A204.1 (cell line): Measurements from ENCODE around the gene PUSL1.

Experiments used
- FAIRE-seq: peaks from 2 replicates; lab custom pipeline; 2012; peaks lifted over from hg19 to GRCh38; lab: Jason Lieb, UNC

Gene PUSL1

DNA sequence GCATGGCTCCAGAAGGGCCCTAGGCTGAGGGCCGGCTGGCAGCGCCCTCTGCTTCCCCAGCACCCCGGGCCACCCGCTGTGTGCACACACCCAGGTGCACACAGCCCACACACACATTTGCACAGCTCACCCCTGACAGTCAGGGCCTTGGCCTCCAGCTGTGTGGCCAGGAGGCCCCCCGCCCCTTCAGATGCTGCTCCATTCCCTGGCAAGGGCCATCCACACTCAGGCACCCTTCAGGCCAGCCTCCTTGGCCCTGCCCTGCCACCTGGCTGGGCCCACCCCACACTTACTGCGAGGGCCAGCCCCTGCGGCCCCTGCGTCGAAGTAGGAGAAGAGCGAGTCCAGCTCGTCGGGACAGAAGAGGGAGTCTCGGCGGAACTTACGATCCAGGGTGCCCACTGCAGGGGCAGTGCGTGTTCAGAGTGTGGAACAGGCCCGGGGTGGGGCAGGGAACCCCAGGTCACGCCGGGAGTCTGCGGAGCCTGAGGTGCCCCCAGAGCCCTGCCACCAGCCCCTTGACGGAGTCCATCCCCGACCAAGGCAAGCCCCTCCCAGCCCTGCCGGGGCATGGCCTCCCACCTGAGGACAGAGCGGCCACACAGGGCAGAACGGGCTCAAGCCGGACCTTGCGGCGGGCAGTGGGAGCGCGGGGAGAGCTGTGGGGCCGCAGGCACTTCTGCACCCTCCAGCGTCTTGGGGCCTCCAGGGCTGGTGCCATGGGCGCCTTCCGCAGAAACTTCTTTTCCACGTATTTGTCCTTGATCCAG, 13.1 kb upstream of the PUSL1 start:
- no peak for FAIRE-seq

DNA sequence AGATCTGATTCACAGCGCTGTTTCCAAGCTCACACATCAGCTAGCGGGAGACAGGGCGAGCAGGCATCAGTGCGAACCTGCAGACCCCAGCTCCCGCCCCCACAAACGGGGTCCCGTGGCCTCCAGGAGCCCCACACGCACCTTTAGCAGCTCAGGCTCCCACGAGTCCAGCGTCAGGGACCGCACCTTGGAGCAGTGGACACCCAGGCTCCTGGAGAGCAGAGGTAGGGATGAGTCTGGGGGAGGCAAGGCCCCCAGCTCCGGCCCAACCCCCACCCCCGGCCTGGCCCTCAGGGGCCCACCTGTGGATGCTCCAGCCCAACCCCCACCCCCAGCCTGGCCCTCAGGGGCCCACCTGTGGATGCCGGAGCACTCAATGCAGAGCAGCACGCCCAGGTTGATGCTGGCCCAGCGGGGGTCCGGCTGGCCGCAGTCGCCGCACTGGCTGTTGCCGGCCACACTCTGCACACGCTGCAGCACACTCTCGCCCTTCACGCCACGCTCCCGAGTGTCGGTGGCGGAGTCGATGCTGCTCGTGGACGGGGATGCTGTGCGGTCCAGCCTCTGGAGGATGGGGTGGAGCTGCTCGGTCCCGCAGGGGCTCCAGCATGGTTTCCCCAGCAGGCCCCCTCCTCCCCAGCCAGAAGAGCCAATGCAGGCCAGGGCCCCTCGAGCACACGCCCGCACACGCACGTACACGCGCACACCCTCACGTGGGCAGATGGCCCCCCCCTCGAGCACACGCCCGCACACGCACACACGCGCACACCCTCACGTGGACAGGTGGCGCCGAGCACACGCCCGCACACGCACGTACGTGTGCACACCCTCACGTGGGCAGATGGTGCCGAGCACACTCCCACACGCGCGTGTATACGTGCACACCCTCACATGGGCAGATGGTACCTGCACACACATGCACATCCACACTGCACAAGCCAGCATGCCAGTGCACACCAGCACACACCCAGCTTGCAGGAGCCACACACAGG, 12.0 kb upstream of the PUSL1 start:
- no peak for FAIRE-seq

DNA sequence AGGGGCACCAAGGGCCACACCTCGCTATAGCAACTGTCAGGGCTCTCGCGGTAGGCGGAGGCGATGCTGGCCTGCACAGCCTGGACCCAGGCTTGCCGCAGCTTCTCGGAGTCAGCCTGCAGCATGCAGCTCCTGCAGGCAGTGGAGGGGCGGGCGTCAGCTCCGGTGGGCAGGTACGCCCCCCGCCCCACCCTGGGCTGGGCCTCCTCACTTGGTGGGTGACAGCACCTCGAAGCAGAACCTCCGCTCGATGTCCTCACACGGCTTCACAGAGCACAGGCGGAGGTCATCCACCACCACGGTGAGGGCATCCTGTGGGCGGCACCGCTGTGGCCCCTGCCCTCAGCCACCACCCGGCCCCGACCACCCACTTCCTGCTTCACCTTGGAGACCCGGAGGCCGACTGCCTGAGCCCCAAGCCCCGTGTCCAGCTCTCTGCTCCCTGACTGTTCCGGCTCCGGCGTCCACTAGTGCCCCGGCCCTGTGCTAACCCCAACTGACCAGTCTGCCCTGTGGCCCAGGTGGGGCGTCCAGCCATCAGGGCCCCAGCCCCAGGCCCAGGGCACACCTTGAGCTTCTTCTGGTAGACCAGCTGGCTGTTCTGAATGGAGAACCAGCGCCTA, 10.5 kb upstream of the PUSL1 start:
- no peak for FAIRE-seq

DNA sequence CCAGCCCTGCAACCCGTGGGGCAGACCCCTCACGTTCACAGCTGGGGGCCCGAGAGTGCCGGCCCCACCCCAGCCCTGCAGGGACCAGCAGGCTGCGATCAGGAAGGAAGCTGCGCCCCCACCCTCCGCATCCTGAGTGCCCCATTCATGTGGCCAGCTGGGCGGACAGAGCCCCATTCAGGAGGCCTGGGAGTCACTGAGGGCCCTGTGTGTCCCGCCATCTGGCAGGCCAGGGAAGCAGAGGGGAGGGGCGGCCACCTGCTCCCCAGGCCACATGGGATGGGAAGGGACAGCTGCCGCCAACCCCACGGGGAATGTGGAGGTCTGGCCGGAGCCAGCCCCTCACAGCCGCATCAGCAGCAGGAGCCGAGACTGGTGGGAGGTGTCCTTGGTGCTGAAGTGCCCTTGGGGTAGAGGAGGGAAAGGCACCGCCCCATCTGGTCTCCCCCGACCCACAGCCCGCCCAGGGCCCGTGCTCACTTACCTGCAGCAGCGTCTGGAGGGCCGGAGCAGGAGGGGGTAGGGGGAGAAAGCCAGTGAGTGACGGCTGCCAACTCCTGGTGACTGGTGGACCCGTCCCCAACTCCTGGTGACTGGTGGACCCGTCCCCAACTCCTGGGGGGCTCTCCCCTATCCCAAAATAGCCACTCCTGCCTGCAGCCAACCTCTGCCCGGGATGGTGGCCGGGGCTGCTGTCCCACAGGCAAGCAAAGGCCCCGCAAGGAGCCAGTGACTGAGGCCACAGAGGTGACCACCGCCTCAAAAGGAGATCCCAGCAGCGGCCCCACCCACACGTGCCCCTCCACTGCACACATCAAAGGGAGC, 9.3 kb upstream of the PUSL1 start:
- no peak for FAIRE-seq

DNA sequence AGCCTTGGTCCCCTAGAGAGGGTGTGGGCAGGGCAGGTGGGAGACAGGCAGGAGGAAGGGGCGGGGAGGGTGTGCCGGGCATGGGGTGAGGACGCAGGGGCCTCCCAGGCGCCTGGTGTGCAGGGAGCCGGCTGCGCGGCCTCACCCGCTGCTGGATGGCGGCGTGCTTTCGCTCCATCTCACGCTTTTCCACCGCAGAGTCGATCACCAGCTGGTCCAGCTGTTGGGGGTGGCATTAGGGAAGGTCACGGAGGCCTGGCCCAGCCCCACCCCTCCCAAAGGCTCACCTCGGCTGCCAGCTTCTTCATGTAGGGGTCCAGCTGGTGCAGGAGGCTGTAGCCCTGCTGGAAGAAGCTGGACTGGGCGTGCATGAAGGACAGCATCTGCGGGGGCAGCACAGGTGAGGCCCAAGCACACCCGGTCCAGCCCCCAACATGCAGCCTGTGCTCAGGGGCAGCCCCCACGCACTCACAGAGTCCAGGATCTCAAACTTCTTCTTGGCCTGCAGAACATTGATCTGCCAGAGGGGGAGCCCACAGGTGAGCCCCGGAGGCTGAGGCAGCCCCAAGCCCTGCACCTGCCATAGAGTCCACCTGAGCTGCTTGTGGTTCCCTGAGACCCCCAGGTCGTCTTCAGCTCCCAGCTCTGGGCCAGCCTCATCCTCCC, 8.6 kb upstream of the PUSL1 start:
- FAIRE-seq = no peak

DNA sequence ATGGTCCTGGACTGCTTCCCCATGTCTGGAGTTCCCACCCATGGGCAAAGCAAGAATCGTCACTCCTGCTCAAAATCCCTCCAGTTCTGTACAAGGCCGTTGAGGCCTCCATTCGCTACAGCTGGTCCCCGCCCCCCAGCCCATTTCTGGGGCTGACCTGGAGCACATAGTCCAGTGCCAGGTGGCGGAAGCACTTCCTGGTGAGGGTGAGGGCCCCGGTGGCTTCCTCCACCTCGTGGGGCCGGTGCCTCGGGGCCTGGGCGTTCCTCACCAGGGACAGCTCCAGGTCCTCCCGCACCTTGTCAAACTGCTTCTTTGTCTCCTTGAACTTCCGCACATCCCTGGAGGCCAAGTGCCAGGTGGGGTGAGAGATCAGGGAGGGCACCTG, 8.1 kb upstream of the PUSL1 start:
- no peak for FAIRE-seq

DNA sequence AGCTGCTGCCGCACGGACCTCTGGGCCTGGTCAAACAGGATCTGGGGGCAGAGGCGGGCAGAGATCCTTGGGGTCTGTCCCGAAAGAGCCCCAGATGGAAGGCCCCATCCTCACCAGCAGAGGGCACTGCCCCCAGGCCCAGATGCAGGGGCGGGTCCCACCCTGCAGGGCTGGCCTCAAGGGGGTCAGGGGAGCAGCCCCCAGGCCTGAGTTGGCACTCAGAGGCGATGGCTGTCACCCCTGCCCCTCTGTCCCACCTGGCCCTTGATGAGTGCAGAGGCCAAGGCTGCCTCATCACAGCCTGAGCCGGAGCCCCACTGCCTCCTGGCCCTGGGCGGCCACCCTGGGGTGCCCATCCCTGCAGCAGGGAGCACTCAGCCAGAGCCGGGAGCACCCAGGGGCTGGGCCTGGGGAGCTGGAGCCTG, 6.4 kb upstream of the PUSL1 start:
- no peak for FAIRE-seq

DNA sequence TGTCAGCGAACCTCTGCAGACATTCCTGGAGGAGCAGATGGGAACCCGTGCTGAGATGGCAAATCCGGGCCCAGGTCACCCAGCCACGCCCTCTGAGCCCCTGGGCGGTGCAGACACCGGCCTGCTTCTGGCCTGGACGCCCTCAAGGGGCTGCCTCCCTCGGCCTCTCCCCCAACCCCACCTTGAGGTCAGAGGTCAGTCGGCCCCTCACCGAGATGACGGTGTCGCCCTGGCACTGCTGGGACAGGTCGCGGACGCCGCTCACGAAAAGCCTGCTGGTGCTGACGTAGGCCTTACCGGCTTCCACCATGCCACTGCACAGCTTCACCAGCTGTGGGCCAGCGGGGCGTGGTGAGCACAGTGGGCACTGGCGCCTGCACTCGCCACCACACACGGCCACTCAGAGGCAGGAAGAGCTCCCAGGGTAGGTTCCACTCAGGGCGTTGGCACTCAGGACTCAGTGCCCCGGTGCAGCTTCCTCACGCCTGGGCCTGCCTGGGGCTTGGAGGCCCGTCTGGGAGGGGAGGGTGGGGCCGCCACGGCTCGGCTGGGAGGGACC, 5.4 kb upstream of the PUSL1 start:
- no peak for FAIRE-seq

DNA sequence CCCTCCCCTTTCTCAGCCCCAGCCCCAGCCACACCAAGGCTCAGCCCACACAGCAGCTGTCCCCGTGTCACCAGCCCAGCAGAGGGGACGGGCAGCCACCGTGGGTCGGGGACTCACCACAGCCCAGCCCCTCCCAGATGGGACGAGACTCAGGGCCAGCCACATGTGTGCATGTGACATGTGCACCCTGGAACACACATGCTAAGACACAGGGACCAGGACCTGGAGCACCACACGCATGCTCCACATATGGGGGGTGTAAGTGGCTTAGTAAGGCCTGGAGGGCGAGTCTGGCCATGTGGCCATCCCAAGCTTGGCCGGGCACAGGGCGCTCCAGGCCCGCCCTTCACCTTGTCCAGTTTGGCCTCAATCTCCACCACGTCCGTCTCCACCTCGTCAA, 4.7 kb upstream of the PUSL1 start:
- FAIRE-seq = no peak

DNA sequence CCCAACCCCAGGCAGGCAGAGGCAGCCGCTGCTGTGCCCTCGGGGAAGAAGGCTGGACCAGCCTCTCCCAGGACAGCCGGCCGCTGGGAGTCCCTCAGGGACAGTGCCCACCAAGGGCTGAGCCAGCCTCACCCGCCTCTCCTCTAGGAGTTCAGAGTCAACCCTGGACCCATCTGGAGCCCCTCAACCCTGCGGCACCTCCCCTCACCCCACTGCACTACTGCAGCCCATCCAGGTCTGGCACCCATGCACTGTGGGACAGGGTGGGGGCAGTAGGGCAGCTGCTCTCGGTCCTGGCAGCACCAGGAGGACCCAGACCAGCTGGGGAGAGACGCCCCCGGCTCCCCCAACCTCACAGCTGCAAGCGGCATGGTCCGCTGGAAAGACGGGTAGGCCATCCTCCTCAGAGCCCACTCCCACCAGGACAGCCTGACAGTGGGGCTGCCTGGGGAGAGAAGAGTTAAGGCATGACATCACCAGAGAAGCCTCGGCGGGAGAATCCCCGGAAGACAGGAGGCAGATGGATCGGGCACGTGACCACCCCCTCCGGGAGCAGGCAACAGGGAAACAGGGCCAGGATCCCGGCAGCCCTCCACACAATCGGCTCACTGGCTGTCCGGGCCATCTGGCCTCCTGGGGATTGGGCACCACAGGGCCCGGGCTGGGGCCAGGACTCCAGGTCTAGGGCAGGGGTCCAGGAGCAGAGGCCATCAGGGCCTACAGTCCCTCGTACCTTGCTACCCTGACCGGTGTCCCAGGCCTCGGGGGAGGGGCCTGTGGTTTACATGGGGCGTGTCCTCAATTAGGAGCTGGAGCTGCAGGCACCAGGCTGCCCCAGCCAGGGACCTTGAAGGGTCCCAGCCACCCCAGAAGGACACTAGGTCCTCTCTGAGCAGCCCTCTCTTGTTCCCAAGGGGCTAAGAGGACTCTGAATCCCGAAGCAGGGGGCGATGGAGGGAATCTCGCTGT, 3.8 kb upstream of the PUSL1 start:
- no peak for FAIRE-seq

DNA sequence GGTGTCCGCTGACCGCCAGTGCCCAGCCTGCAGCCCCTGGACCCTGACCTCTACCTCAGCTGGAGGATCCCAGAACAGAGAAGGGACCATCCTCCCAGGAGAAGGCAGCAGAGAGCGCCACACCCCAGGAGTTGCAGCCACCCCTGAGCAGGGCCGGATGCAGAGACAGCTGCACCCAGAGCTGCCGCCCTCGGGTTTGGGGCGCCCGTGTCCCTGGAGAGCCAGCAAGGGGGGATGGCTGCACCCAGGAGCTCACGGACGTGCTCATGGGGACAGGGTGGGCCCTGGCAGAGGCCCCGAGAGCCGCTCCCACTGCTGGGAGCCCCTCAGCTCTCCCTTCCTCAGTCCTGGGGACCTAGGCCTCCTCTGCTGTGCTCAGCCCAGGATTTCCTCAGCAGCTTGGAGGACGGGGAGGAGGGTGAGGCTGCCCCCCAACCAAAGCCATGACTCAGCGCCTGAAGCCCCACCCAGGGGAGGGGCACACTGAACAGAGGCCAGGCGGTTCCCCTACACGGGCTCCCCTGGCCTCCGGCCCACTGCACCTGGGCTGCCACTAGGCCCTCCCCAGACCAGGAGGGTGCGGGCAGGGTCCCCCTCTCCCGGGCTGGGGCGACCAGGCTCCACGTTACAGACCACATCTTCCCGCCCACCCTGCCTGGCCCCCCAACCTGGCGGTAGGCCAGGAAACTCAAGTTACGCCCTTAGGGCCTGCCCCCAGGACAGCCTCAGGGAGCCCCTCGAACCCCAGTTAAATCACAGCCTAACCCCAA, 2.9 kb upstream of the PUSL1 start:
- FAIRE-seq = no peak

DNA sequence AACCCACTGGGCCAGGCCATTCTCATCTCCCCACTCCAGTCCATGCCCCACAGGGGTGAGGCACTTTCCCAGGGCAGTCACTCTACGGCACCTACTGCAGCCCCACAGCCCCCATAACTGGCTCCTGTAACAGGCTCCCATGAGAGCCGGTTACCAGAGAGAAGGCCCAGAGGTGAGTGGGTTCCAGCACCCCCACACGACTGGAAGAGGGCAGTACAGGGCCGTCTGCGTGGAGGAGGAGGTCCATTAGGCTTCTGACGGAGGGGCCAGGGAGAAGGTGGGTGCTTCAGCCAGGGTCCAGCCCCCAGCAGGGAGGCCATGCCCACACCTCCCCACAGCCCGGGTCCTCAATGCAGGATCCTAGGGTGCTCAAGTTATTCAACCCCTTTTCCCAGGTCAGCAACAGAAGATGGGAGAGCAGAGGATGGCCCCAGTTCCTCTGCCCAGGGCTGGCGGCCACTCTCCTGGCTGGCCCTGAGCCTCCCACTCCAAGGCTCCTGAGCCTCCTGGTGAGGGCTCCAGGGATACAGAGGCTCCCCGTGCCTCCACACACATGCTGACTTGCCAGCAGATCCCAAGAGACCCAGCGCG, 2.2 kb upstream of the PUSL1 start:
- no peak for FAIRE-seq

DNA sequence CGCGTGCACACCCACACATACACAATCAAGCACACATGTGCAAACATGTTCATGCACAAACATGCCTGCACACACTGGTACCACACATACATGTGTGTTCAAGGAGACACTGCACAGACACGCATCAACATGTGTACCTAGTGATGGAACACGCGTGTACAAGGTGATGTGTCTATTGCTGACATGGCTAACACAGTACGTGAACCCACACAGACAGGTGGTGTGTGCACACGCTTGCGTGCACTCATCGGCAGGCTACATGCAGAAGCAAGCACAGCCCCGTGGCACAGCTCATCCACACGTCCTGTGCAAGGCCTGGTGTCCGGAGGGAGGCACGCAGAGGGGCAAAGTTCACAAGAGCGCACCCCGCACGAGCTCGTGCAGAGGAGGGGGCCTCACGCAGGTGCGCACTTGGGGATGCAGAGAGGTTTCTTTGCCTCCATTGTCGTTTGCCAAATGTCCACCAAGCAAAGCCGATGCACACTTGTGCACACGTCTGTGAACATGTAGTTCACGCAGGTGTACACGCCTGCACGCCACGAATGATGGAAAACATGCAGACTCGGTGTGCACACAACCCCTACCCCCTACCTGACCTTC, 1.6 kb upstream of the PUSL1 start:
- no peak for FAIRE-seq

DNA sequence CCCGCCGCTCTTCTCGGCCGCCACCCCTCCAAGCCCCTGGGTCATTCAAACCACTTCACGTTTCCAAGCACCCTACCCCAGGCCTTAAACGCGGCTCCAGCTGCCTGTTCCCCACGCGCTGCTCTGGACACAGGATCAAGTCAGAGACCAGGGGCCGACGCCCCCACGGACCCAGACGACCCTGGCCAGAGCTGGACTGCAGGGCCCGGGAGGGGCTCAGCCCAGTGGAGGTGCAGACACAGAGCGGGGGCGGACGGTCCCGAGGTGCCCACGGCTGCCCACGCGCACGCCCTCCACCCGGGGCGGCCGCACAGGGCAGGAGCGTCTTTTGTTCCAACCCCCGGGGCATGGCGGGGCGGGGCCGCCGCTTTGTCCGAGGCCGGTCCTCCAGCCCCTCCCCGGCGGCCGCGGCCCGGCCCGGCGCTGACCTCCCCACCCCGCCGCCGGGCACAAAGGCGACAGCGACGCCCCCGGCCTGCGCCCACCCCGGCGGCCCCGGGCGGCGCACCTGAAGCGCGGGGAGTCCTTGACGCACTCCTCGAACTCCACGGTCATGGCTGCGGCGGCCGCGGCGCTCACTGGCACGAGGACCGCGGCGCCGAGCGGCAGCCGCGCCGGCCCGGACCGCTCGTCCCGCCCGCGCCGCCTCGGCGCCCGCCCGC, 1.0 kb upstream of the PUSL1 start:
- no peak for FAIRE-seq

DNA sequence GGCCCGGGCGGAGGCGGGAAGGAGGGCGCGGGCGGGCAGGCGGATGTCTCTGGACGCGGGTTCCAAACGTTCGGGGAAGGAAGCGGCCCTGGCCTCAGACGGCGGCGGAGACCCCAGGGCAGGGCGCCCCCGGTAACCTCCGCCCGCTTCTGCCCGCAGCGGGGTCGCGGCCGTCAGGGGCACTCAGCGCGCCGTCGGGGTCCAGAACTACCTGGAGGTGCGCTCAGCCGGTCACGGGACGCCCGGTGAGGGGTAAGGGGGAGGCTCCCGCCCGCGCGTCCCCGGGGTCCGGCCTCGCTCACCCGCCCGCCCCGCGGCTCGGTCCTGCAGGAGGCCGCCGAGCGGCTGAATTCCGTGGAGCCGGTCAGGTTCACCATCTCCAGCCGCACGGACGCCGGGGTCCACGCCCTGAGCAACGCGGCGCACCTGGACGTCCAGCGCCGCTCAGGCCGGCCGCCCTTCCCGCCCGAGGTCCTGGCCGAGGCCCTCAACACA, 406 bp downstream of the PUSL1 start:
- FAIRE-seq = no peak

DNA sequence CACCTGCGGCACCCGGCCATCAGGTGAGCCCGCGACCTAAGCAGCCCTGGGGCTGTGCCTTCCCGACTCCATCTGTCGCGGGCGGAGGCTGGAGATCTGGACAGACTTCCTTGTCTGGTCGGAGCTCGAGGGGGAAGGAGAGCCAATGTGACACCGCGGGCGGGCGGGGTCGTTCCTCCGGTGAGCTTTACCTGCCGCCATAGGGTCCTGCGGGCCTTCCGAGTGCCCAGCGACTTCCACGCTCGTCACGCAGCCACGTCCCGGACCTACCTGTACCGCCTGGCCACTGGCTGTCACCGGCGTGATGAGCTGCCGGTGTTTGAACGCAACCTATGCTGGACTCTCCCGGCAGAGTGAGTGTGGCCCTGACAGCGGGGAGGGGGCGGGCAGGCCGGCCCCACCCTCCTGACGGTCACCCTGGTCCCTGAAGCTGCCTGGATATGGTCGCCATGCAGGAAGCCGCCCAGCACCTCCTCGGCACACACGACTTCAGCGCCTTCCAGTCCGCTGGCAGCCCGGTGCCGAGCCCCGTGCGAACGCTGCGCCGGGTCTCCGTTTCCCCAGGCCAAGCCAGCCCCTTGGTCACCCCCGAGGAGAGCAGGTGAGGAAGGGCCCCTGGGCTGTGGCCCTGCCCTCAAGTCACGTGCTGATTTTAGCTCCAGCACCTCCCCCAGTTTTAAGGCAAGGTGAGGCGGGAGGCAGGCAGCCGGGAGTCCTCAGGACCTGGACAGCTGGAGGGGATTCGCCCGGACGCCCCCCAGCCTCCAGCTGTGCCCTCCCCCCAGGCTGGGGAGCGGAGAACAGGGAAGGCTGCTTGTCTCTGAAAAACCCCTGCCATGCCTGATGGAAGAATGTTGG, 1.1 kb downstream of the PUSL1 start:
- no peak for FAIRE-seq

DNA sequence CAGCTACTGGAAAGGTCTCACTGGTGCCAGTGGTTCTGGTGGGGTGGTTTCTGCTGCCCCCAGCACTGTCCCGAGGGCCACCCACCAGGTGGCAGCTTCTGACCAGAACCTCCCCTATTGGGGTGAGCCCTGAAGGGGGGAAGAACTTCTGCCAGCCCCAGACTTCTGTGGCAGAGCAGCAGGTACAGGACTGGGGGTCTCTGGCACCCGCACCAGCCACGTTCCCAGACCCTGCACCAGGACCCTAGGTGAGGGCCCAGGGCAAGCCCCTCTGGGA, 1.6 kb downstream of the PUSL1 start:
- no peak for FAIRE-seq
